ENCODE data around the gene PRDM16.

DNA sequence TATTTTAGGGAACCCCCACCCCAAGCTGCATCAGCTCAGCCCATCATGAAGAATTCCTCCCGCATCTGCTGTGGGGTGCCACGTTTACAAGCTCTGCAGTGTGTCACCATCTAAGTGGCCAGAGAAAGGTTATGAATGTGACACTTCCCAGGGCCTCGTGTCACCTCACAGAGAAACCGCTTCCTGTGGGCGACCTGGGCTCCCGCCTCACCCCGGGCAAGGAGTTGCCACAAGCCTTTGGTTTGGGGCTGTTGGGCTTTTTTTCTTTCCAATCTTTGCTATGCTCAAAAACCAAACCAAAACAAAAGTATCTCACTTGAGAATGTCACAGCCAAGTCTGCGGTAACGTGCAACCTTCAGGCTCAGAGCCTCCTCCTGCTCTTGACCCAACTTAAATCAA lies 303.3 kb downstream of the PRDM16 start:
- no peak for TF ChIP-seq CTCF (IDR thresholded peaks at IDR 0.05)
- no peak for TF ChIP-seq POLR2A (IDR thresholded peaks at IDR 0.05)
- TF ChIP-seq POLR2AphosphoS5 (IDR thresholded peaks at IDR 0.05) = no peak
